Parathyroid adenoma (tissue), 2 donors: ENCODE data around the gene SLC6A16.

Source experiments
- H2AFZ ChIP-seq: fragments of 300-600 bp; sonication (generic); one replicate; pipeline ENCODE4 v1.7.0; 2017; ENCODE audit warnings: antibody characterized with exemption, mild to moderate bottlenecking
- H3K27ac ChIP-seq: fragments of 300-600 bp; sonication (generic); one replicate; pipeline ENCODE4 v1.7.0; 2017
- H3K27me3 ChIP-seq: fragments of 300-600 bp; sonication (generic); one replicate; pipeline ENCODE4 v1.7.0; 2017; ENCODE audit warnings: low read length; ENCODE audit not compliant: control insufficient read depth, insufficient read depth
- H3K36me3 ChIP-seq: fragments of 300-600 bp; sonication (generic); one replicate; pipeline ENCODE4 v1.7.0; 2017; ENCODE audit warnings: low read length; ENCODE audit not compliant: control insufficient read depth, insufficient read depth
- H3K4me1 ChIP-seq: fragments of 300-600 bp; sonication (generic); one replicate; pipeline ENCODE4 v1.7.0; 2017; ENCODE audit warnings: control low read depth
- H3K4me2 ChIP-seq: fragments of 300-600 bp; sonication (generic); one replicate; pipeline ENCODE4 v1.7.0; 2017; ENCODE audit warnings: low read length
- H3K4me3 ChIP-seq: fragments of 300-600 bp; sonication (generic); one replicate; pipeline ENCODE4 v1.7.0; 2017; ENCODE audit warnings: low read depth, low read length
- H3K79me2 ChIP-seq: fragments of 300-600 bp; sonication (generic); one replicate; pipeline ENCODE4 v1.7.0; 2017; ENCODE audit warnings: control low read depth
- H3K9ac ChIP-seq: fragments of 300-600 bp; sonication (generic); one replicate; pipeline ENCODE4 v1.7.0; 2017; ENCODE audit warnings: mild to moderate bottlenecking
- H3K9me3 ChIP-seq: fragments of 300-600 bp; sonication (generic); one replicate; pipeline ENCODE4 v1.7.0; 2017; ENCODE audit warnings: low read length; ENCODE audit not compliant: control insufficient read depth
- CTCF ChIP-seq: fragments of 300-600 bp; sonication (generic); IDR thresholded peaks from one replicate; pipeline ENCODE4 v1.7.0; 2017; ENCODE audit warnings: antibody characterized with exemption, mild to moderate bottlenecking
- donor health status: primary hyperparathyroidism.

Gene SLC6A16

DNA sequence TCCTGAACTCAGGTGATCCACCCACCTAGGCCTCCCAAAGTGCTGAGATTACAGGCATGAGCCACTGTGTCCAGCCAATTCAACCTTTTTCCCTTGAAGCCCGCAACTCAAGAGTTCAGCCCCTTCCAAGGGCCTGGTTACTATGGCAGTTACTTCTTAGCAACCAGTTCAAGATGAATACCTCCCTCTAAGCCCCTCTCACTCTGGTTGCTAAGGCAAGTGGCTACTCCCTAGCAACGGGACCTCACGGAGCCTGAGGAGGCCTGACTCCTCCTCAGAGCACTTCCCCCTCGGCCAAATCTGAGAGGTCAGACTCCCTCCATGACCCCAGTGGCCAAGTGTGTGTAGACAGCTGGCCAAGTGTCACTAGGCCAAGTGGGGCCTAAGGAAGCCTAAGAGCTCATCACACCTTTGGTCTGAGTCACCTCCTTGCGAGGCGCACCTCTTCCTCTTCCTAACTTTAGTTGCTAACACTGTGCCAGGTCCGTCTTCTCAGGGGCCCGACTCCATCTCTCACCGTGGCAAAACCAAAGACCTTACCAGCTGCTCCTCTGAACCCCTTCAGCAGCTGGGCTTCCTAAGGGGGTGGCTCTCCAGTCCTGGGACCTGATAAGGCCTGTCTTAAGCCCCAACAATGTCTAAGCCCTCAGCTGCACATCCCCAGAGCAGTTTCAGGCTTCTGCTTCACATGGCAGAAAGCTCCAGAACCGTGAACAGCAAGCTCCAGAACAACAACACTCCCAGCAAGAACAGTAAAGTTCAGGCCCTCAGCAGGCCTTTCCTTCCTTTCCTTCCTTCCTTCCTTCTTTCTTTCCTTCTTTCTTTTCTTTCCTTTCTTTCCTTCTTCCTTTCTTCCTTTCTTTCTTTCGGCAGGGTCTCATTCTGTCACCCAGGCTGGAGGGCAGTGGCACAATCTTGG lies 19.8 kb upstream of the SLC6A16 start:
- H3K79me2 ChIP-seq = no peaks in the 10 kb centered on the region
- H3K27me3 ChIP-seq = no peaks in the 10 kb centered on the region
- no peaks in the 10 kb centered on the region for H3K9me3 ChIP-seq
- no peaks in the 10 kb centered on the region for H3K36me3 ChIP-seq
- H2AFZ ChIP-seq = no peak overlapping the region
- TF ChIP-seq CTCF = no peak
- no peak overlapping the region for H3K27ac ChIP-seq
- H3K4me3 ChIP-seq = no peak overlapping the region
- H3K4me2 ChIP-seq = no peak overlapping the region
- H3K9ac ChIP-seq = no peak overlapping the region
- H3K4me1 ChIP-seq = no peaks in the 10 kb centered on the region

- Histone ChIP-seq H2AFZ (no peak overlapping the region), H3K27ac (no peak overlapping the region), H3K4me2 (no peak overlapping the region), H3K9me3 (no peaks in the 10 kb centered on the region), H3K27me3 (no peaks in the 10 kb centered on the region), H3K9ac (no peak overlapping the region), H3K4me1 (peaks cover 6% of the 10 kb centered on the region), H3K79me2 (no peaks in the 10 kb centered on the region), H3K4me3 (no peak overlapping the region), H3K36me3 (no peaks in the 10 kb centered on the region)
- no peak for TF ChIP-seq CTCF
Observed at GRCh38 chr19:49343123-49343522, 18.1 kb upstream of the SLC6A16 start.

- Histone ChIP-seq H3K79me2 (no peaks in the 10 kb centered on the region), H3K4me1 (peaks cover 6% of the 10 kb centered on the region), H3K9ac (no peak overlapping the region), H2AFZ (no peak overlapping the region), H3K36me3 (no peaks in the 10 kb centered on the region), H3K9me3 (no peaks in the 10 kb centered on the region), H3K27me3 (no peaks in the 10 kb centered on the region), H3K27ac (no peak overlapping the region), H3K4me2 (no peak overlapping the region), H3K4me3 (no peak overlapping the region)
- no peak for TF ChIP-seq CTCF
Observed at GRCh38 chr19:49342291-49342721, 17.3 kb upstream of the SLC6A16 start.

GRCh38 chr19:49340865-49341718 lies 16.1 kb upstream of the SLC6A16 start:
- Histone ChIP-seq H3K4me2 (no peak overlapping the region), H3K9me3 (no peaks in the 10 kb centered on the region), H2AFZ (no peak overlapping the region), H3K4me3 (no peak overlapping the region), H3K4me1 (peaks cover 6% of the 10 kb centered on the region), H3K9ac (no peak overlapping the region), H3K36me3 (no peaks in the 10 kb centered on the region), H3K27ac (peak overlapping the region; percentile 15), H3K79me2 (no peaks in the 10 kb centered on the region), H3K27me3 (no peaks in the 10 kb centered on the region)
- no peak for TF ChIP-seq CTCF
